Measurements from ENCODE around the gene NAA15.
"Not testable (repeated sequence)": the region's sequence is repeated elsewhere in the genome, so short reads cannot be mapped to it uniquely, and the experiment has no call there.

NAA15 gene

DNA sequence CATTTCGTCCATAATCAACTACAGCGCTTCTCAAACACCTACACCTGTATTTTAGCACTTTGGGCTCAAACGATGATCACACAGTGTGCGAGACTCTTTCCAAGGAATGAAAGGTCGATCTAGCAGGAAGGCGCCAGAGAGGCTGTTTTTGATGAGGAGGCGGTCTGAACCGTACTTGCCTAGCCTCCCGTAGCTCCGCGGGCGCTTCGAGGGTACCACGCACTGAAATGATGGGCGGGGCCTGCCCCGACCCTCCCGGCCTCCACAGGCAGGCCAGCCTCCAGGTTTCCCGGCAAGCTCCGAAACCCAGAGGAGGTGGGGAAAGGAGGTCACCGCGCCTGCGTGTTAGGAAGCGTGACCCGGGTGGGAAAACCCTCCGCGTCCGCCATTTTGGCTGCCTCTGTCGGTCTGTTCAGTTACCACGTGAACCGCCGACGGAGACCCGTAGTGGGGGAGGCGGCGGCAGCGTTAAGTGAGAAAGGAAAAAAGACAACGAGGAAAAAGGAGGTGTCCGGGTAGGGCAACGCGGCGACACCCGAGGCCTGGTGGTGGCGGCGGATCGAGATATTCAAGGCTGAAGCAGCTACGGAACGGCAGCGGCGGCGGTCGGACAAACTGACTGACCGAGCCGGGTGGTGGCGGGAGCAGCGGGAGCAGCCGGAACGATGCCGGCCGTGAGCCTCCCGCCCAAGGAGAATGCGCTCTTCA is at the start of gene NAA15:
Gene NAA15 (plus strand): TSS at position 393 of the 708 bp plus-strand sequence. CDS start 273 bp downstream, at position 666.
- DNase-seq (ENCODE audit: low spot score in 2 of 2) (peak; percentile 87 to 94), ATAC-seq (ENCODE audit: low read depth) (peak; percentile 80)
- peaks cover 11% of the 10 kb centered on the region for H3K36me3 Mint-ChIP-seq
- H3K4me3 Mint-ChIP-seq = peak within 1 kb of the TSS; percentile 98
- H3K27ac Mint-ChIP-seq = peak within 1 kb of the TSS; percentile 99
- H3K9me3 Mint-ChIP-seq = peaks cover 2% of the 10 kb centered on the region
- H3K27me3 Mint-ChIP-seq = no peaks in the 10 kb centered on the region
- peaks cover 19% of the 10 kb centered on the region for H3K4me1 Mint-ChIP-seq

DNA sequence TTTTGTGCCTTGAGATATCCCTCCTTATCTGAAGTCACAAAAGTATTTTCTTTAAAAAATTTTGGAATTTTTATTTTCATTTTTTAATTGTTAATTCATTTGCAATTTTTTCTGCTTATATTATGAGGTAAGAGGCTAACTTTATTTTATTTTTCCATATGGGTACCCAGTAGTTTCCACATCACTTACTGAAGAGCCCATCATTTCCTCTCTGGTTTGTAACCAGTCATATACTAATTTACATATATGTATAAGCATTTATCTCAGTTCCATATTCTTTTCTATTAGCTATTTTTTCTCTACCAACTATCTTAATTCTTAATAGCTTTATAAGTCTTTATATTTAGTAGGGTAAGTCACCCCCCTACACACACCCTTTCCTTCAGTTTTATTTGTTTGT is 48.3 kb upstream of the NAA15 start:
- Mint-ChIP-seq H3K27me3 (no peaks in the 10 kb centered on the region), H3K27ac (no peak overlapping the region), H3K9me3 (no peaks in the 10 kb centered on the region), H3K4me1 (peaks cover 3% of the 10 kb centered on the region), H3K4me3 (no peak overlapping the region), H3K36me3 (no peaks in the 10 kb centered on the region)
- no peak for DNase-seq (ENCODE audit: low spot score in 2 of 2)
- ATAC-seq (ENCODE audit: low read depth) = peak; percentile 34

DNA sequence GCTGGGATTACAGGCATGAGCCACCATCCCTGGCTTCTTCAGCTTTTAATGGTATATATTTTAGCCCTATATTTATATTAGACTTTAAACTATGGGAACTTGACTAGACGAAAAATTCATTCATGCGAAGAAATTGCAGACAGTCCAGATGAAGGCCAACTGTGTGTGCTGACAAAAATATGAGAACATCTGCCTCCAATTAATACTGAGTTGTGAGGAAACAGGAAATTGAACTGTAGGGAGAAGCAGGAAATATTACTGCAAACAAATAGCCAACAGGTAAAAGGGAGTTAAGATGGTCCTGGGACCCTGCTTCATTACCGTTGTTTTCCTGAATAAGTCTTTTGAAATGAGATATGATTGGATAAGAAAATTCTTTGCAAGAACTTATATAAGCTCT is 47.6 kb upstream of the NAA15 start:
- H3K4me1 Mint-ChIP-seq = peaks cover 3% of the 10 kb centered on the region
- H3K27ac Mint-ChIP-seq = no peak overlapping the region
- no peaks in the 10 kb centered on the region for H3K9me3 Mint-ChIP-seq
- ATAC-seq (ENCODE audit: low read depth) = no peak
- no peaks in the 10 kb centered on the region for H3K36me3 Mint-ChIP-seq
- no peak for DNase-seq (ENCODE audit: low spot score in 2 of 2)
- H3K27me3 Mint-ChIP-seq = no peaks in the 10 kb centered on the region
- H3K4me3 Mint-ChIP-seq = no peak overlapping the region

DNA sequence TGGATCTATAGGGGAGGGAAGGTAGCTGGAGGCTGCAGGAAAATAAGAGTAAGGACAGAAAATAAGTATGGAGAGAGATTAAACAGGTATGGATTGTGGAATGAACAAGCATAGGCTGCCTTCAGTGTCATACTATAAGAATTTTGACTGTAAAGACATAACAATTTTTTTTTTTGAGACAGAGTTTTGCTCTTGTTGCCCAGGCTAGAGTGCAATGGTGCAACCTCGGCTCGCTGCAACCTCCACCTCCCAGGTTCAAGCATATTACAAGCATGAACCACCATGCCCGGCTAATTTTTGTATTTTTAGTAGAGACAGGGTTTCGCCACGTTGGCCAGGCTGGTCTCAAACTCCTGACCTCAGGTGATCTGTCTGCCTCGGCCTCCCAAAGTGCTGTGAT is 45.7 kb upstream of the NAA15 start:
- H3K4me3 Mint-ChIP-seq; H3K27me3 Mint-ChIP-seq; H3K9me3 Mint-ChIP-seq; H3K4me1 Mint-ChIP-seq; H3K27ac Mint-ChIP-seq; H3K36me3 Mint-ChIP-seq; DNase-seq (ENCODE audit: low spot score in 2 of 2); ATAC-seq (ENCODE audit: low read depth): not testable (repeated sequence)

DNA sequence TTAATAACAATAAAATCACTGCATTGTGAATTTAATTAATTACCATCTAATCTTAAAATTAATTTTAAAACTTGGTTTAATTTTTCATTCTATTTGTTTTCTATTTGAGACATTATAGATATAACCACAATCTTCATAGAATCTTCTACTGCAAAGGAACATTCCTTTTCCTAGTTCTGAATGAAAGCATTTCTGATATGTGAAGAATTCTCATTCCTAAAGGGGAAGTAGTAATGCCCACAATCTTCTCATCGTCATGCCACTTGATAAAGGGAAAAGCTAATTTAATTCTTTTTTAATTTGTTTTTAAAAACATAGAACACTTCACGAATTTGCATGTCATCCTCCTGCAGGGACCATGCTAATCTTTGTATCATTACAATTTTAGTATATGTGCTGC is 45.0 kb upstream of the NAA15 start:
- Mint-ChIP-seq H3K9me3 (no peaks in the 10 kb centered on the region), H3K27me3 (no peaks in the 10 kb centered on the region), H3K4me3 (no peak overlapping the region), H3K27ac (no peak overlapping the region), H3K4me1 (peaks cover 3% of the 10 kb centered on the region), H3K36me3 (no peaks in the 10 kb centered on the region)
- DNase-seq (ENCODE audit: low spot score in 2 of 2) = no peak
- no peak for ATAC-seq (ENCODE audit: low read depth)

DNA sequence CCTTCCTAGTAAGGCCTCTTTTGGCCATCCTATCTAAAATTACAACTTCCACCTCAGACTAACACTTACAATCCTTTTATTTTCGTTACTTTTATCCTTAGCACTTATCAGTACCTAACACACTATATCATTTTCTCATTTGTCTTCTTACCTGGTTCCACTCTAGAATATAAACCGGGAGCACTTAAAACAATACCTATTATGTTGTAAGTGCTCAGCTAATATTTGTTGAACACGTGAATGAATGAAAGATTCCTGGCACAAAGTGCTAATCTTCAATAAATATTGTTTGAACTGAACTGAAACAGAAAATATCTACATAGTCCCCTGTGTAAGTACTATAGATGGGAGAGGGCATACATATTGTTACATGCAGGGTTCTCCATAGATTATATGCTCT is 35.7 kb upstream of the NAA15 start:
- Mint-ChIP-seq H3K4me3 (no peak overlapping the region), H3K9me3 (no peaks in the 10 kb centered on the region), H3K27me3 (no peaks in the 10 kb centered on the region), H3K27ac (no peak overlapping the region), H3K4me1 (peaks cover 7% of the 10 kb centered on the region), H3K36me3 (no peaks in the 10 kb centered on the region)
- no peak for DNase-seq (ENCODE audit: low spot score in 2 of 2)
- no peak for ATAC-seq (ENCODE audit: low read depth)

DNA sequence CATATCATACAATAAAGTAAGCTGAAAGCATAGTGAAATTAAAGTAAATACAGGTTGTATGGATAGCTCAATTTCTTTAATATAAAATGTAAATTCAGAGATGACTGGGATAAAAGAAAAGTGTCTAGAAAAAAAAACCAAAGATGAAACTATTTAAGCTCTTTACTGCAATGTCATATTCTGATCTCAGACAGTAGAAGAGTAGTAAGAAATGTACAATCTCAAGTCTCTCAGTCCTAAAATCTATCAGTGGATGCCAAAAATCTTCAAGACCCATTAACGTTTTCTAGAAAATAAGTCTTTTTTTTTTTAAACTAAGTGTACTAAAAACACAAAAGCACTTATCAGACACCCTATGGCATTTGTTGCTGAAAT is 35.1 kb upstream of the NAA15 start:
- Mint-ChIP-seq H3K4me1 (peaks cover 7% of the 10 kb centered on the region), H3K36me3 (no peaks in the 10 kb centered on the region), H3K27me3 (no peaks in the 10 kb centered on the region), H3K27ac (peak overlapping the region; percentile 75), H3K9me3 (no peaks in the 10 kb centered on the region), H3K4me3 (peak overlapping the region; percentile 84)
- DNase-seq (ENCODE audit: low spot score in 2 of 2) = no peak
- ATAC-seq (ENCODE audit: low read depth) = no peak

DNA sequence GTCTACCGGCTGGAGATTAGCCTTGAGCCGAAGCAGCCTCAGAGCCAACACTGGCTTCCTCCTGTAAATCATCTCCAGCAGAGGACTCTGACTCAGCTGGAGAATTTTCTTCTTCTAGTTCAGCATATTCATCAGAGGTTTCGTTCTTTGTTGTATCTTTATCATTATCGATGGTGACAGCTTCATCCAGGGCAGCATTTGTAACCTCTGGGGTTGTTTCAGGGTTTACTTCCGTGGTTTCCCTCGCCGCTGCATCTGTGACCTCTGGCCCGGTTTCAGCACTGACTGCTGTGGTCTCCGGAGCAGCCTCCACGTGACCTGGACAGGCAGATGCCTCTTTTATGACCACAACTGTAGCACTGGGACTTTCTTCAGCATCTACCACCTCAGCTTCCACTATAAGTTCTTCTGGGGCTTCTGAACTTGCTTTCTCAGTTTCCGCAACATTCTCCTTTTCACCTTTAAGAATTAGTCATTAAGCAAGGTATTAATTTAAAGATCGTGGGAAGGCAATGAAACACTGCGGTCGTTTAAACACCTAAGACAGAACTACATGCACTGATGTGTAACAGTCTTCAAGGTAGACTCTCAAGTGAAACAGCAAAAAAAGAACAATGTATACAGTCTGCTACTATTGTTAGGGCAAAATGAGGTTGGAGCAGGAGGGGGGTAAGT is 34.6 kb upstream of the NAA15 start:
- ATAC-seq (ENCODE audit: low read depth) = peak; percentile 99
- H3K36me3 Mint-ChIP-seq = no peaks in the 10 kb centered on the region

DNA sequence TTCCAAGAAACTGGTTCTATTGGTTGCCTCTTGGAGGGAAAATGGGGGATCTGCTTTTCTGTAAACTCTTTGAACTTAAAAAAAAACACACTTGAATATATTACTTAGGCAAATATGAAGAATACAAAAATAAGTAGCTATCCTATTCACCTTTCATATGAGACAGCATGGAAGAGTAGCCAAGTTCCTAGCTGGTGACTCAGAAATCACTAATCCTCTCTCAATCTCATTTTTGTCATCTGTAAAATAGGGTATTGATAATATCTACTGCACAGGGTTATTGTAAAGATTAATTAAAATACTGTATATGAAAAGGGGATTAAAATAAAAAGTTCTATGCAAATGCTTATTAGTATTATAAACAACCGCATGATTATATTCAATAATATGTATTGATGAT is 34.0 kb upstream of the NAA15 start:
- Mint-ChIP-seq H3K27ac (peak overlapping the region; percentile 75), H3K4me3 (no peak overlapping the region), H3K9me3 (no peaks in the 10 kb centered on the region), H3K27me3 (no peaks in the 10 kb centered on the region), H3K36me3 (no peaks in the 10 kb centered on the region), H3K4me1 (peaks cover 7% of the 10 kb centered on the region)
- no peak for ATAC-seq (ENCODE audit: low read depth)
- no peak for DNase-seq (ENCODE audit: low spot score in 2 of 2)

More for the DNA sequence above, 34.6 kb upstream of the NAA15 start:
- peak overlapping the region; percentile 84 for H3K4me3 Mint-ChIP-seq
- DNase-seq (ENCODE audit: low spot score in 2 of 2) = peak; percentile 32
- H3K4me1 Mint-ChIP-seq = peaks cover 7% of the 10 kb centered on the region
- H3K9me3 Mint-ChIP-seq = no peaks in the 10 kb centered on the region
- H3K27ac Mint-ChIP-seq = peak overlapping the region; percentile 75
- H3K27me3 Mint-ChIP-seq = no peaks in the 10 kb centered on the region

DNA sequence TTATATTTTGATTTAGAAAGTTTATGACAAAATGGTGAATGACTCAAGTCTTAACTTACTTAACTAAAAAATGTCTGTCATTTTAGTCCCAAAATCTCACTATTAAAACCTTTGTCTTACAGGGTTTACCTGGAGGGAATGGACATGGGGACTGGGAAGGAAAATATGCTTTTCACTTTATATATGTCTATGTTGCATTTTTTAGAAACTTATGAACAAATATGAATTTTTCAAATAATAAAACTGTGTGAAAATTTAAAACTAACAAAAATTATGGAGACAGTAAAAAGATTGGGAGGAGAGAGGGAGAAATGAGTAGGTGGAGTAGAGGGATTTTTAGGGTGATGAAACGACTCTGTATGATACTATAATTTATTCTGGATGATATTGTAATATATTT is 27.5 kb upstream of the NAA15 start:
- H3K9me3 Mint-ChIP-seq = no peaks in the 10 kb centered on the region
- H3K4me1 Mint-ChIP-seq = peaks cover under 1% of the 10 kb centered on the region
- no peak for DNase-seq (ENCODE audit: low spot score in 2 of 2)
- peaks cover 8% of the 10 kb centered on the region for H3K27me3 Mint-ChIP-seq
- H3K36me3 Mint-ChIP-seq = peaks cover 2% of the 10 kb centered on the region
- no peak for ATAC-seq (ENCODE audit: low read depth)
- H3K4me3 Mint-ChIP-seq = no peak overlapping the region
- no peak overlapping the region for H3K27ac Mint-ChIP-seq

DNA sequence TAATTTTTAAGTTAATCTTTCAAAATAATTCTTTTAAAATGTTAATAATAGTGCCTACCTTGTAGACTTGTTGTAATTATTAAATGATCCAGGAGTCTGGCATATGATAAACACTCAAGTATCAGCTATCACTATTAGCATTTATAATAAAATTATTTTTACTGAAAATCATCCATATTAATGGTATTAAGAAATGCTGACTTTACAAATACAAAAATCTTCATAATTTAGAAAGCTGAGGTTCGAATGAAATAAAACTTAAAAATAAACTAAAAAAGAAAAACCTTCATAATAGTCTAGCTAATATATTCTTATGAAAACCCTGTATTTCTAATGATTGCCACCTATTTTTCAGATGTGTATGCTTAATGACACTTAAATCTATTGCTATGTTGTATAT is 26.5 kb upstream of the NAA15 start:
- DNase-seq (ENCODE audit: low spot score in 2 of 2) (no peak), ATAC-seq (ENCODE audit: low read depth) (no peak)
- H3K9me3 Mint-ChIP-seq = no peaks in the 10 kb centered on the region
- H3K4me3 Mint-ChIP-seq = no peak overlapping the region
- no peak overlapping the region for H3K27ac Mint-ChIP-seq
- peaks cover 11% of the 10 kb centered on the region for H3K27me3 Mint-ChIP-seq
- peaks cover 8% of the 10 kb centered on the region for H3K4me1 Mint-ChIP-seq
- peaks cover 2% of the 10 kb centered on the region for H3K36me3 Mint-ChIP-seq

DNA sequence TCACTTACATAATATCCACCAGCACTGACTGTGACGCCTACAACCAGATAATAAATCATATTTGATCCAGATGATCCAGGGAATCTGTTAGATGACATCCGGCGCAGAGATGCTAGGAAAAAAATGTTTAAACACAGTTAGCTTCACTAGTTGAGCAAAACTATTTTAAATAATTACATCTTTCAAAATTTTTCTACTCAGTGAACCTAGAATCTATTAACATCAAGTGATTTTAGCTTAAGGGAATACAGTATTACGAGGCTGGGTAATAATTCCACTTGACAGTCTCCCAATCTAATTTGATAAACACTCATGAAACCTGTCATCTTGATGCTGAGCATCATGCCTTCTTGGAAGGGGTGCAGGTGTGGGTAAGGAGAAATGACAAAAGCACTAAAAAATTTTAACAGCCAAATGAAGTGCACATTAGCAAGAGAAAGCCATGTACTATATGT is 26.0 kb upstream of the NAA15 start:
- DNase-seq (ENCODE audit: low spot score in 2 of 2) (no peak), ATAC-seq (ENCODE audit: low read depth) (no peak)
- H3K9me3 Mint-ChIP-seq = no peaks in the 10 kb centered on the region
- no peak overlapping the region for H3K4me3 Mint-ChIP-seq
- no peak overlapping the region for H3K27ac Mint-ChIP-seq
- H3K36me3 Mint-ChIP-seq = peaks cover 2% of the 10 kb centered on the region
- H3K27me3 Mint-ChIP-seq = peaks cover 14% of the 10 kb centered on the region
- peaks cover 10% of the 10 kb centered on the region for H3K4me1 Mint-ChIP-seq

DNA sequence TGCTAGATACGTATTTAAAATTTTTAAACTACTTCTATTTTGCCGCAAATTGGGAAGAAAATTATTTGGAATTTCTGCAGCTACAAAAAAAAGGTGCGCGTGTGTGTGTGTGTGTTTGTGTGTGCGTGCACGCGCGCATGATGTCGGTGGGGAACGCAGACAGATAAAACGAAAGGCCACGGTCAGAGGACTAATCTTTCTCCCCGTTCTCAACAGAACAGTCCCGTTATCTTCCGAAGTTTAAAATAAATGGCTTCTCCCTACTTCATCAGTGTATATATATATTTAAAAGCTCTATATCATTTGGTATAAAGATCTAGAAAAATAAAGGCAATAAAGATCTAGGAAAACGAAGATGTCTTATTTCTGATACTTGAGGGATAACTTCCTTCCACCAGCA is 22.8 kb upstream of the NAA15 start:
- Mint-ChIP-seq H3K9me3 (no peaks in the 10 kb centered on the region), H3K27ac (no peak overlapping the region)
- no peak for ATAC-seq (ENCODE audit: low read depth)

DNA sequence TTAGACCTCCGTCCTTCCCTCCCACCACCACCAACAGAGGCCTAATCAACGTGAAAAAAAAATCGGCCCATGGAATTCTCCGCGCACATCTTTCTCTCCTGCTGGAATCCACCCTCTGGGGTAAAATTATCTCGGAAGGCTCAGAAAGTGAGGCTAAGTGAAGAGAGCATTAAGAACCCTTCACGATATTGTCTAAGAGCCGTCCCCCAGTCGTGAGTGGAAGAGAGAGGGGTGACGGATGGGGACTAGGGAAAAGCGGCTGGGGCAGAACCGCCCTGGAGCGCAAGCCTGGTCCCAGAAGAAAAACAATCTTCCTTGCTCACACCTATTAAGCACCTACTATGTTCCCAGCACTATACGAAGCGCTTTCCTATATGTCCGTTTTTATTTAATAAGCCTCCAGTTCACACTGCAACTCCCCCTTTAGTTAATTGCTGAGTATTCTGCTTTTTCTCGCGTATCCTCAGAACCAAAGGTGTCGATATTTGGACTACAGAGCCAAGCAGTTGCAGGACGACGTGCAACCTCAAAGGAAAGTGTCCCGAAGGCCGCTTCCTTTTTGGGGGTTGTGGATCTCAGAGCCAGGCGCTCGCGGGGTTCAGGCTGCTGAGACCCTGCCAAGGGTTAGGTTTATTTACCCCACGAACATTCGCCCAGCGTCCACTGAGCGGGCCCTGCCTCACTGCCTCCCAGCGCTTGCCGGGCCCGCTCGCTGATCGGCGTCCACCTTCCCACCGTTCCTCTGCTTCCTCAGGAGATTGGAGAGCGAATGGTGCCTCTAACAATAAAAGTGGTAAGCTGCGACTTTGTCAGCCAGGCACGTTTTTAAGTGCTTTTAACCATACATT is 22.2 kb upstream of the NAA15 start:
- peak; percentile 36 for ATAC-seq (ENCODE audit: low read depth)

More for the DNA sequence above, 22.8 kb upstream of the NAA15 start:
- Mint-ChIP-seq H3K27me3 (peaks cover 14% of the 10 kb centered on the region), H3K4me3 (peak overlapping the region; percentile 78), H3K4me1 (peaks cover 11% of the 10 kb centered on the region), H3K36me3 (peaks cover 2% of the 10 kb centered on the region)
- DNase-seq (ENCODE audit: low spot score in 2 of 2) = no peak

More for the DNA sequence above, 22.2 kb upstream of the NAA15 start:
- H3K9me3 Mint-ChIP-seq = no peaks in the 10 kb centered on the region
- peaks cover 2% of the 10 kb centered on the region for H3K36me3 Mint-ChIP-seq
- peaks cover 11% of the 10 kb centered on the region for H3K4me1 Mint-ChIP-seq
- H3K4me3 Mint-ChIP-seq = peak overlapping the region; percentile 78
- DNase-seq (ENCODE audit: low spot score in 2 of 2) = peak in 1 of 2 donors; percentile 24
- no peak overlapping the region for H3K27ac Mint-ChIP-seq
- peaks cover 14% of the 10 kb centered on the region for H3K27me3 Mint-ChIP-seq

Measured in memory B cell (primary cell).